ENCODE measurements around the gene TRIP10. TPM values are rescaled to one million over a fixed set of nuclear protein-coding genes. Genes with fewer than 3 reads are reported as not detected.
A peak's percentile ranks its signal among the peaks of the same experiment; 100 is the strongest.
"Not testable (repeated sequence)": the region's sequence is repeated elsewhere in the genome, so short reads cannot be mapped to it uniquely, and the experiment has no call there.

The TRIP10 gene
- total RNA-seq, 1 donor from 2014 or later = 42.8 TPM

DNA sequence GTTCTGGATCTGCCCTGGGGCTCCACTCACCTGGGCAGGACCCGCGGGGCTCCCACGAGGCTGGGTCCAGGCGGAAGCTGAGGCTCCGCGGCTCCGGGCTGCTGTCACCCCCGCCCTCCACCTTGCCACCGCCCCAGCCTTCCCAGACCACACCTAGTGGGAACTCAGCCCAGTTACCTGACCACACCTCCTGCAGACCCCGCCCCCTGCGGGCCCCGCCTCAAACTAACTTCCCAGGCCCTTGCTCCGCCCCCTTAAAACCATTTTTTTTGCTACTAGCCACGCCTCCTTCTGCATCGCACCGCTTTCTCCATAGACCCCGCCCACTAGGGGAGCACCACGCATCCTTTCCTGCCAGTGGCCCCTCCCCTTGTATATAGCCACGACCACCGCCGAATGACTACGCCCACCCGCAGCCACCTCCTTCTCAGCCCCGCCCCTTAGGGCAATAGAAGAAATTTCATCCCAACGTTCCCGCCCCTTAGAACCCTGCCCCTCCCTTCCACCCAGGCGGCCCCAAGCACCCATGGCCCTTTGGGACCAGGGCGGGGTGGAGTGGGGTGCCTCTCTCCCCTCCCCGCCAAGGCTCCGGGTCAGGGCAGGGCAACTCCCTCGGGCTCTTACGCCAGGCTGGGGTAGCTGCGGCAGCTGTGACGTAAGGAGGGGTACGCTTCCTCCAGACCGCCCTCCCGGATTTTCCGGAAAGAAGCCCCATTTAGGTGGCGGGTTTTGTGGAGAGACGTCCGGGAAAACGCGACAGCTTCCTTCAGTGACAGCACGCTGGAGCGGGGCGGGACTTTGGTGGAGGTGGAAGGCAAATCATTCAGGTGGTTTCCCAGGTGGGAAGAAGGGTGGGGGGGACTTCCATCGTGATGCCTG, 28.1 kb downstream of the TRIP10 start, which contains the start of gene SH2D3A:
Gene SH2D3A, minus strand, starts transcription at position 79 of the 879 bp plus-strand sequence. CDS start 3,687 bp downstream, outside the sequence.
- peak; percentile 62 for DNase-seq (ENCODE audit: low read depth)

GRCh38 chr19:6768236-6768785, 28.8 kb downstream of the TRIP10 start:
- no peak for DNase-seq (ENCODE audit: low read depth)

DNA sequence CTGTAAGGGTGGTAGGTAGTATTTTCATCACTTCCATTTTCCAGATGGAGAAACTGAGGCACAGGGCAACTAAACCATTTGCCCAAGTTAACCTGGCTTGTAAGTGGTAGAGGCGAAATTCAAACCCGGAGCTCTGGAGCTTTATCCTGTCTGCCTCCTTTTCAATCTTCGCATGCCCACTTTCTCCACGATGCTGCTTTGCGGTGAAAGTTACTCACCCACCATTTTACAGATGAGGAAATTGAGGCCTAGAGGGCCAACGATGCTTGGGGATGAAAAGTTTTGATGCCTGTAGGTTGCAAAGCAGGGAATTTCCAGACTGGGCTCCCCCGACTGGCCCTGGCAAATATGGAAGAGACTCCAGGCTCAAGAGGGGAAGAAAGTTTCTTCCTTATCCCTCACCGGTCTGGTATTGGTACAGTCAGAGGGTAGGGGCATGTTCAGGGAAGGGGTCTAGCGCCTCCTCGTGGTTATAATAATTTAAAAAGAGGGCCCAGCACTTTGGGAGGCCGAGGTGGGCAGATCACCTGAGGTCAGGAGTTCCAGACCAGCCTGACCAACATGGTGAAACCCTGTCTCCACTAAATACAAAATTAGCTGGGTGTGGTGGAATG, 29.6 kb downstream of the TRIP10 start:
- no peak for DNase-seq (ENCODE audit: low read depth)

DNA sequence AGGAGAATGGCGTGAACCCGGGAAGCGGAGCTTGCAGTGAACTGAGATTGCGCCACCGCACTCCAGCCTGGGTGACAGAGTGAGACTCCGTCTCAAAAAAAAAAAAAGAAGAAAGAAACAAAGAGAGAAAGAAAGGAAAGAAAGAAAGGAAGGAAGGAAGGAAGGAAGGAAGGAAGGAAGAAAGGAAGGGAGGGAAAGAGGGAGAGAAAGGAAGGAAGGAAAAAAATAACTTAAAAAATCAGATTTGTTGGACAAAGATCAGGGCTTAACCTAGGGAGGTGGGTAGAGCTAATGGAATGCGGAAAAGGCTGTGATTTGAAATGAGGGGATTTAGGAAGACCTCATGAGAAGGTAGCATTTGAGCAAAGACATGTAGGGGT, 32.2 kb downstream of the TRIP10 start:
- DNase-seq (ENCODE audit: low read depth) = not testable (repeated sequence)

DNA sequence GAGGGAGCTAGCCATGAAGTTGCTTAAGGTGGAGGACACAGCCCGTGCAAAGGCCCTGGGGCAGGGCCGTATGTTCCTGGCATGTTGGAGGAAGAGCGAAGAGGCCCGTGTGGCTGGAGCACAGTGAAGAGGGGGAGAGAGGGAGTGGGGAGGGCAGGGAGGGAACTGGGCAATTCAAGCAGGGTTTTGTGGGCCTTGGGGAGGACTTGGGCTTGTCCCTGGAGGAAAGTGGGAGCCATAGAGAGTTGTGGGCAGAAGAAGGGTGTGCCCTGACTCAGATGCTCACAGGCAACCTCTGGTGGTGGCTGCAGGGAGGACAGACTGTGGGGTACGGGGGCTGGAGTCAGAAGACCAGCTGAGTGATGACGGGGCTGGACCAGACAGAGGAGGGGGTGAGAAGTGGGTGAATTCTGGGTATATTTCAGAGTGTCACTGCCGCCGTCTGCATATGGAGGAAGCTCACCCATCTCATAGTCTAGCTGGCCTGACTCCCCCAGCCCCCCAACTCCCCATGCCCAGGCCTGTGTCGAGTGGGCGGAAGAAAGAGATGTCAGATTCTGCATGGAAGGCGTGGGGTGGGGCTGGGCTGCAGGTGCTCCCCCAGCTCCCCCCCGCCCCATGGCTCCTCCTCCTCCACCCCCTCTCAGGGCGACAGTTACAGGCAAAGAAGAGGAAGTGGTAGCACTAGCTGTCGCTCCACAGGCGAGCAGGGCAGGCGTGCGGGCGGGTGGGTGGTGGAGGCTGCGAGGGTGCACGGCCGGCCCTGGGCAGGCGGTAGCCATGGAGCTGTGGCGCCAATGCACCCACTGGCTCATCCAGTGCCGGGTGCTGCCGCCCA, 32.8 kb downstream of the TRIP10 start, which contains the start of gene VAV1:
Gene VAV1, plus strand, starts transcription at position 681 of the 838 bp plus-strand sequence. Its CDS starts 100 bp downstream, at position 781.
- DNase-seq (ENCODE audit: low read depth) = no peak

- DNase-seq (ENCODE audit: low read depth) = no peak
These were observed 33.4 kb downstream of the TRIP10 start for GRCh38 chr19:6772866-6773322.

- no peak for DNase-seq (ENCODE audit: low read depth)
These were observed 33.9 kb downstream of the TRIP10 start for GRCh38 chr19:6773323-6773931.

GRCh38 chr19:6774821-6775707, 35.6 kb downstream of the TRIP10 start:
- no peak for DNase-seq (ENCODE audit: low read depth)

DNA sequence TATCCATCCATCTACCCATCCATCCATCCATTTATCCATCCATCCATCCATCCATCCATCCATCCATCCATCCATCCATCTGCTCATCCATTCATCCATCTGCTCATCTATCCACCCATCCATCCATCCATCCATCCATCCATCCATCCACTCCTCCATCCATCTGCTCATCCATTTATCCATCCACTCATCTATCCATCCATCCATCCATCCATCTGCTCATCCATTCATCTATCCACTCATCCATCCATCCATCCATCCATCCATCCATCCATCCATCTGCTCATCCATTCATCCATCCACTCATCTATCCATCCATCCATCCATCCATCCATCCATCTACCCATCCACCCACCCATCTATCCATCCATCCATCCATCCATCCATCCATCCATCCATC, 36.6 kb downstream of the TRIP10 start:
- DNase-seq (ENCODE audit: low read depth) = not testable (repeated sequence)

DNA sequence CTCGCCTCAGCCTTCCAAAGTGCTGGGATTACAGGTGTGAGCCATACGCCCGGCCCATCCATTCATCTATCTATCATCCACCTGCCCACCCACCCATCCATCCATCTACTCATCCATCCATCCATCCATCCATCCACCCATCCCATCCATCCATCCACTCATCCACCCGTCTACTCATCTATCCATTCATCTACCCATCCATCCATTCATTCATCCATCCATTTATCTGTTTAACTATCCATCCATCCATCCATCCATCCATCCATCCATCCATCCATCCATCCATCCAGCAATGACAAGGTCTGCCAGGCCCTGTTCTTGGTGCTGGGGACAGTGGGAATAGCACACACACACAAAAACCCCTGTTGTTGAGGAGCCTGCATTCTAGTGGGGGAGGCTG, 37.5 kb downstream of the TRIP10 start:
- no peak for DNase-seq (ENCODE audit: low read depth)

DNA sequence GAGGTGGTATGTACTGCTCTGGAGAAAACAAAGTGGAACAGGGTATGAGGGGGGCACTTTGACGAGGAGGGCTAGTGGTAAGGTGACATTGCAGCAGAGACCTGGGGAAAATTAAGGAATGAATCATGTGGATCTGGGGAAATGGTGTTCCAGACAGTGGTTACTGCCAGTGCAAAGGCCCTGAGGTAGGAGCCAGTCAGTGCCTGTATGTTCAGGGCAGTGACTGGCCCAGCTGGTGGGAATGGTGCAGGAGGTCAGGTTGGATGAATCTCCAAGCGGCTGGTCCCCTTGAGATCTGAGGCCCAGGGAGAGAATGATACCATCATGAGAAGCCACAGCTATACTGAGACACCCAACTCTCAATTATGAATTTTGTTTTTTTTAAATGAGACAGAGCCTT, 38.0 kb downstream of the TRIP10 start:
- DNase-seq (ENCODE audit: low read depth) = no peak

- no peak for DNase-seq (ENCODE audit: low read depth)
These were observed 38.9 kb downstream of the TRIP10 start for GRCh38 chr19:6778386-6778785.

DNA sequence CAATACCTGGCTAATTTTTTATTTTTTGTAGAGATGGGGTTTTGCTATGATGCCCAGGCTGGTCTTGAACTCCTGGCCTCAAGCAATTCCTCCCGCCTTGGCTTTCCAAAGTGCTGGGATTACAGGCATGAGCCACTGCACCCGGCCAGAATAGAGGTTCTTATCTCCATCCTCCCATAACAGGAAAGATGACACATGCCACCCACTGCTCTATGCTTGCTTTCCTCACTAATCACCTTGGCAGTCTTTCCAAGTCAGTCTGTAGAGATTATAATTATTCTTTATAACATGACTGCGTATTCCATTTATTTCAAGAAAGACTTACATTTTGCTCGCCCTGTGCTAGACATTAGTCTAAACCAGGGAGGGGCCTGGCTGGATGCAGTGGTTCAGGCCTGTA, 39.7 kb downstream of the TRIP10 start:
- DNase-seq (ENCODE audit: low read depth) = no peak

DNA sequence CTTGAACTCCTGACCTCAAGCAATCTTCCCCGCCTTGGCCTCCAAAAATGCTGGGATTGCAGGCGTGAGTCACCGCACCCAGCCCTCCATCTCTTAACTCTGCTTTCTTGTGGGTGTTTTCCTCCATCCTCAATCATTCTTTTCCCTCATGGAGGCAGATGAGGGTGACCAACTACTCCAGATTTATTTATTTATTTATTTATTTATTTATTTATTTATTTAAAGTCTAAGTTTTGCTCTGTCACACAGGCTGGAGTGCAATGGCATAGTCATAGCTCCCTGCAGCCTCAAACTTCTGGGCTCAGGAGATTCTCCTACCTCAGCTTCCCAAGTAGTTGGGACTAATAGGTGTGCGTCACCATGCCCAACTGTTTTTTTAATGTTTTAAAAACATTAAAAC, 47.9 kb downstream of the TRIP10 start:
- DNase-seq (ENCODE audit: low read depth) = no peak

DNA sequence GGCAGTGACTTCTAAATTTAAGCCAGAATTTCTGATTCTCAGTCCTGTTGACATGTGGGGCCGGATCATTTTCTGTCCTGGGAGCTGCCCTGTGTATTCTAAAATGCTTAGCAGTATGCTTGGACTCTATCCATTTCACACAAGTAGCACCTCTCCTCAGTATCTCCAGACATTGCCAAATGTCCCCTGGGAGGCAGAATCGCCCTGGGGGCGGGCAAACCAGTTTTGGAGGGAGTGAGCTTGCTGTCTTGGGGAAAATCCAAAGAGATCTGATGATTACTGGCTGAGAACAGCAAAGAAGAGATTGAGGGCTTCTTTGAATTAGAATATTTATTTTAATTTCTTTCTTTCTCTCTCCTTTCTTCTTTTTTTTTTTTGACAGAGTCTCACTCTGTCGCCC, 49.4 kb downstream of the TRIP10 start:
- no peak for DNase-seq (ENCODE audit: low read depth)

- DNase-seq (ENCODE audit: low read depth) = no peak
These were observed 51.0 kb downstream of the TRIP10 start for GRCh38 chr19:6790194-6791128.

GRCh38 chr19:6791237-6791636, 51.8 kb downstream of the TRIP10 start:
- DNase-seq (ENCODE audit: low read depth) = no peak

GRCh38 chr19:6793411-6793810, 53.9 kb downstream of the TRIP10 start:
- DNase-seq (ENCODE audit: low read depth) = no peak

DNA sequence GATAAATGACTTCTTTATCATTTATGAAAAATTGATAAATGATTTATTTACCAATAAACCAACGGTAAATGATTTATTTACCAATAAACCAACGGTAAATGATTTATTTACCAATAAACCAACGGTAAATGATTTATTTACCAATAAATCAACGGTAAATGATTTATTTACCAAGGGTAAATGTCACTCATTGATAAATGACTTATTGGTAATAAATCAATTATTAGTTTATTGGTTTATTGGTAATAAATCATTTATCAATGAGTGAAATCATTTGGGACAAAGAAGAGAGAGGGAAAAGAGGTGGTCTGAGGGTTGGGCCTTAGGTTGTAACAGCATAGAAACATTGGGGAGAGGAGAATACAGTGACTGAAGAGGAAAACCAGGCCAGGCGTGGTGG, 54.5 kb downstream of the TRIP10 start:
- no peak for DNase-seq (ENCODE audit: low read depth)

Measured in renal cortical epithelial cell (primary cell).